Measurements from ENCODE around the gene SLC25A18. TPM values are rescaled to one million over a fixed set of nuclear protein-coding genes. Genes with fewer than 3 reads are reported as not detected.

Gene SLC25A18
- total RNA-seq, 1 donor from 2014 or later: 2.2 TPM

GRCh38 chr22:17629173-17629489 lies 65.8 kb downstream of the SLC25A18 start:
- H3K27me3 Mint-ChIP-seq (ENCODE audit: unreplicated experiment): peaks cover 10% of the 10 kb centered on the region
- H3K4me1 Mint-ChIP-seq (ENCODE audit: unreplicated experiment): peaks cover 9% of the 10 kb centered on the region
- no peak for DNase-seq (ENCODE audit: low spot score)
- peak overlapping the region; percentile 99 for H3K4me3 Mint-ChIP-seq (ENCODE audit: unreplicated experiment)
- no peak for TF ChIP-seq CTCF (IDR thresholded peaks at IDR 0.05; ENCODE audit: unreplicated experiment)
- H3K9me3 Mint-ChIP-seq (ENCODE audit: unreplicated experiment): no peaks in the 10 kb centered on the region
- H3K36me3 Mint-ChIP-seq (ENCODE audit: low read depth, unreplicated experiment): no peaks in the 10 kb centered on the region
- peak overlapping the region; percentile 99 for H3K27ac Mint-ChIP-seq (ENCODE audit: unreplicated experiment)

- Mint-ChIP-seq H3K27me3 (ENCODE audit: unreplicated experiment) (peaks cover 7% of the 10 kb centered on the region), H3K9me3 (ENCODE audit: unreplicated experiment) (no peaks in the 10 kb centered on the region), H3K36me3 (ENCODE audit: low read depth, unreplicated experiment) (no peaks in the 10 kb centered on the region), H3K4me3 (ENCODE audit: unreplicated experiment) (peak overlapping the region; percentile 79), H3K4me1 (ENCODE audit: unreplicated experiment) (peaks cover 9% of the 10 kb centered on the region), H3K27ac (ENCODE audit: unreplicated experiment) (peak overlapping the region; percentile 99)
- DNase-seq (ENCODE audit: low spot score): no peak
- TF ChIP-seq CTCF (IDR thresholded peaks at IDR 0.05; ENCODE audit: unreplicated experiment): no peak
These were observed 66.3 kb downstream of the SLC25A18 start for GRCh38 chr22:17629641-17630040.

- no peak for DNase-seq (ENCODE audit: low spot score)
- Mint-ChIP-seq H3K4me1 (ENCODE audit: unreplicated experiment) (peaks cover 9% of the 10 kb centered on the region), H3K27me3 (ENCODE audit: unreplicated experiment) (peaks cover 7% of the 10 kb centered on the region), H3K4me3 (ENCODE audit: unreplicated experiment) (no peak overlapping the region), H3K9me3 (ENCODE audit: unreplicated experiment) (no peaks in the 10 kb centered on the region), H3K36me3 (ENCODE audit: low read depth, unreplicated experiment) (no peaks in the 10 kb centered on the region), H3K27ac (ENCODE audit: unreplicated experiment) (no peak overlapping the region)
- no peak for TF ChIP-seq CTCF (IDR thresholded peaks at IDR 0.05; ENCODE audit: unreplicated experiment)
These were observed 67.8 kb downstream of the SLC25A18 start for GRCh38 chr22:17631076-17631565.

GRCh38 chr22:17633217-17633997 lies 70.1 kb downstream of the SLC25A18 start:
- peak overlapping the region; percentile 54 for H3K27ac Mint-ChIP-seq (ENCODE audit: unreplicated experiment)
- DNase-seq (ENCODE audit: low spot score): no peak

More at GRCh38 chr22:17633217-17633997, 70.1 kb downstream of the SLC25A18 start:
- Mint-ChIP-seq H3K4me1 (ENCODE audit: unreplicated experiment) (peaks cover 17% of the 10 kb centered on the region), H3K36me3 (ENCODE audit: low read depth, unreplicated experiment) (no peaks in the 10 kb centered on the region), H3K9me3 (ENCODE audit: unreplicated experiment) (no peaks in the 10 kb centered on the region), H3K4me3 (ENCODE audit: unreplicated experiment) (no peak overlapping the region), H3K27me3 (ENCODE audit: unreplicated experiment) (peaks cover 10% of the 10 kb centered on the region)
- TF ChIP-seq CTCF (IDR thresholded peaks at IDR 0.05; ENCODE audit: unreplicated experiment): no peak

Measured in endothelial cell (in vitro differentiated cells).